GM18951 (cell line): ENCODE data around the gene CTNNA3.

Experiments
- POLR2A ChIP-seq: IDR thresholded peaks from 4 replicates; pipeline ENCODE4 v1.6.1; 2011; ENCODE audit warnings: mild to moderate bottlenecking; ENCODE audit not compliant: insufficient read length, insufficient read depth; ENCODE audit errors: extremely low read depth
- in situ Hi-C: fragments of 300-500 bp; cut with MboI; formaldehyde crosslinking; loops from one replicate; pipeline ENCODE4 v1.12.0; 2022; ENCODE audit warnings: low sequenced_read_pairs, mixed read lengths, inconsistent platforms; ENCODE audit not compliant: unreplicated experiment

CTNNA3 gene

DNA sequence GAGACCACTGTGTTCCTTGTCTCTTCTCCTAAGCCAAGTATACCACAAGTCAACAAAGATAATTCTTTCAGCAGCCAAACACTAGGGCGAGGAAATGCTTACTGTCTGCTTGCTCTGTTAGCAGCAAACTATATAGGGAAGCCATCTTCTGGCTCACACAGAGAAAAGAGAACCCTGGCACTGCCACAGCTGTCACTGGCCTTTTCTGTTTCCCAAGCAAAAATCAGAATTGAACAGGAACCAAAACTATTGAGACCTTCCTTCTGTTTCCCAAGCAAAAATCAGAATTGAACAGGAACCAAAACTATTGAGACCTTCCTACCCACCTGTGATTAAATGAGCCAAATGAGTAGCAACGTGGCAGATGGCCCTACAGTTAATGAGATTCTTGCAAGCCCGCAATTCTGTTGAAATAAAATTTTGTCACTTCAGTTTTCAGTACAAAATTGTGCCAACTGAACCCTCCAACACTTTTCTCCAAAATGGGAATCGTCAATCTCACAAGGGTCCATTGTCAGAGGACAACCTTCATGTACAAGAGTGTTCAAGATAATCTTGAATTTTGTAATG lies 715.7 kb downstream of the CTNNA3 start:
- in situ Hi-C loops = no loop called here
- TF ChIP-seq POLR2A = no peak

DNA sequence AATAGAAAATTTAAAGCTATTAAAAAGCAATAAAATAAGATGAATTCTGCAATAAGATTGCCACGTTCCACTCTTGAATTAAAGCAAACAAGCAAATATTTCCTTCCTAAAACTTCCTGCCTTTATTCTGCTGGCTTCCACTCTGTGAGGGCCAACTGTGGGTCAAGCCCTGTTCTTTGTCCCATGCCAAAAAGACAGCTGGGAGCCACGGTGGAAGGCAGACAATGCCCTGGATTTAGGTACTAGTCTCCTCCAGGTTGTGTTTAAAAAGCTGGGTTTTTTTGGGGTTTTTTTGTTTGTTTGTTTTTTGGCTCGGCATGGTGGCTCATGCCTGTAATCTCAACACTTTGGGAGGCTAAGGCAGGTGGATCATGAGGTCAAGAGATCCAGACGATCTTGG lies 731.0 kb downstream of the CTNNA3 start:
- TF ChIP-seq POLR2A = no peak
- in situ Hi-C loops = no loop called here

DNA sequence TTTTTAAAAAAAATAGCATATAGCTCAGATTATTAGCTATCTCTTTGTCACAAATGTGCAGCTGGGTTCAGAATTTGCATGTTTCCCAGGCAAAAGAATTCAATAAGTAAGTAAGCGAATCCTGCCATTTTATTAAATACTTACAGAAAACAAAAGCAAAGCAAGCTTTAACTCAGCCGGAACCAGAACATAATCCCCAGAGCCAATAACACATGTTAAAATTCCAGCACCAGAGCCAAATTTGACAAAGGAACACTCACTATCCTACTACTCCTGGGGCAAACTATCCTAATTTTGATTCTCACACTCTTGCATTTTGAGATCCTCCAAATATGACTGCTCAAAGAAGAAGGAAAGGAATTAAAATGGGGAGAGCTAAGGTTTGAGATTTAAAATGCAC lies 737.5 kb downstream of the CTNNA3 start:
- no peak for TF ChIP-seq POLR2A
- in situ Hi-C loops = no loop called here

DNA sequence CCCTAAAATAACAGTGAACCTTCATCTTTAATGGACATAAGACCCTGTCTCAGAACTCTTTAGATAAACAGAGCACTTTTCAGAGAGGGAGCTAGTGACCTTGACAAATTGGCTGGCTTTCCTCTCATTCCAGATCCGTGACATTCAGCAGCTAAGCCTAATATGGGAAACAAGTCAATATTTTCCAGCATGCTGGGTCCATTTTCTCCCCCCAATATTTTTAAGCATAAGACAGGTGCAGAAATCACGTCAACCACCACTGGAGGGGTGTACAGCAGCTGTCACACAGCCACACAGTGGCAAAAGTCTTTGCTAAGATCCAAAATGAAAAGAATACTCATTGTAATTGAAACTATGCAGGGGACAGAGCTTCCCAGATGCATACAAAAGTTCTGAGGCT lies 744.1 kb downstream of the CTNNA3 start:
- no peak for TF ChIP-seq POLR2A
- in situ Hi-C loops = no loop called here

DNA sequence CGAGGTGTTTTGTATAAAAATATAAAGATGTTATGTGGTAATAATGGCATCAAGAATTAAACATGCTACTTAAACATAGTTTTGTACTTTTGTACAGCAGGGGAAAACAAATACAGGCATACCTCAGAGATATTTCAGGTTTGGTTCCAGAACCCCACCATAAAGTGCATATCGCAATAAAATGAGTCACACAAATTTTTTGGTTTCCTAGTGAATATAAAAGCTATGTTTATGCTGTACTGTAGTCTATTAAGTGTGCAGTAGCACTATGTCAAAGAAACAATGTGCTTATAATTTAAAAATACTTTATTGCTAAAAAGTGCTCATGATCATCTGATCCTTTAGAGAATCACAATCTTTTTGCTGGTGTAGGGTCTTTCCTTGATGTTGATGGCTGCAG lies 752.4 kb downstream of the CTNNA3 start:
- in situ Hi-C loops = no loop called here
- TF ChIP-seq POLR2A = no peak

DNA sequence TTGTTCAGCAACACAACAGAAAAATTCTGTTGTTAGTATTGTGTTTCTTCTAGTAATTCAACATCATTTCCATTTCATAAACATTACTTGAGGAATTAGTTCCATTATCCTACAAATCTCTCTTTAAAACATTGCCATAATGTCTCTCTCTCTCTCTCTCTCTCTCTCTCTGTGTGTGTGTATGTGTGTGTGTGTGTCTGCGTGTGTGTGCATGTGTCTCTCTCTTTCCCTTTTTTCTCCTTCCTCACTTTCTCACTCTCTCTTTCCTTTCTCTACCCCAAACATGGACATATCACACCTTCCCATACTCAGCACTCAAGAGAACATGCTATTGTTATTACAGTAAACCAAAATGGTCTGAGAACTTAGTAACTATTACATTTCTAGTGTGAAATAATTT lies 753.6 kb downstream of the CTNNA3 start:
- no peak for TF ChIP-seq POLR2A
- in situ Hi-C loops = no loop called here

DNA sequence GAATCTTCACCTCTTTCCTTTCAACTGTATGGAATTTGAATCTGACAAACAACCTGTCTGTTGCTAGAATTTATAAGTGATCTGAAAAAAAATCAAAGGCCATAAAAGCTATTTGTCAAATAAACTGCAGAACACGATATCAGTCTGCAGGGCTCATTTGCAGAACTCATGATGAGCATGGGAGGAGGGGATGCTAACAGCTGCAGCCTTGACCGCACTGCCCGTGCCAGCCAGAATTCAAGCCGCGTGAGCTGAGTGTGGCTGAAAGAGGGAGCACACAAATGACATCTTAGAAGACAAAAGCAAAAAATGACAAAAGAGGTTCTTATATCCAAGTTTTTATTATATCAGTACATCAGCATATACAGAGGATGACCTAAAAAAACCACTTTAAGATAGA lies 754.5 kb downstream of the CTNNA3 start:
- no peak for TF ChIP-seq POLR2A
- in situ Hi-C loops = no loop called here

DNA sequence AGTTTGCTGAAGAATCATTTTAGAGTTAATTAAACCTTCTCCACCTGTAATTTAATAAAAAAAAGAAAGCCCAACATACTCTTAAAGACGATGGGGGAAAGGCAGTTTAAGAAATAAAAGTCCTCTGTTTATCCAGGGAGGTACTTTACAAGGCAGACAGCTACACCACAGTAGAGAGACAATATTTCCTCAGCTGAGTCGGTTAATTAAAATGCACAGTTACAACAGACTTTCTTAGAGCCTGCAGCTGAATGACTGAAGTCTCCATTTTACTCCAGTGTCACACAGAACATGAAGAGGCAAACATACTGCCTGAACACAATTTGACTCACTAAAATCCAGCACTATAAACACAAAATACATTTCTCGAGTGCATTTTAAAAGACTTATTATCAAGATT lies 755.0 kb downstream of the CTNNA3 start:
- in situ Hi-C loops = no loop called here

DNA sequence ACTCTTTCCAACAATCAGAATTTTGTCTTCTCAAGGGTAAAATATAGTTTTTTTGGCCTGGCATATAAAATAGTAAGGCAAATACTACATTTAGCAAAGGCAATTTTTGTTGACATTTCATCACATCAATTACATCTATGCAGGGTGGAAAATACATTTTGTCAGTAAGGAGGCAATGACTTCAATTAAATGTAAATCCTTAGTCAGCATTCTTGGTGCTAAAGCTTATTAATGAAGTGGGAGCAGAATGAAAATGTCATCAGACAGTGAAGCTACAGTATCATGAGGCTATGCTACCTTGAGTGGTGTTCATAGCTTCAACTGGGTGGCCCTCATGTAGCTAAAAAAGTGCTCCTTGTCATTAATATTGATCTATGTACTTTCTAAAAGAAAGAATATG lies 761.3 kb downstream of the CTNNA3 start:
- in situ Hi-C loops = no loop called here

More for the DNA sequence above, 755.0 kb downstream of the CTNNA3 start:
- TF ChIP-seq POLR2A = no peak

DNA sequence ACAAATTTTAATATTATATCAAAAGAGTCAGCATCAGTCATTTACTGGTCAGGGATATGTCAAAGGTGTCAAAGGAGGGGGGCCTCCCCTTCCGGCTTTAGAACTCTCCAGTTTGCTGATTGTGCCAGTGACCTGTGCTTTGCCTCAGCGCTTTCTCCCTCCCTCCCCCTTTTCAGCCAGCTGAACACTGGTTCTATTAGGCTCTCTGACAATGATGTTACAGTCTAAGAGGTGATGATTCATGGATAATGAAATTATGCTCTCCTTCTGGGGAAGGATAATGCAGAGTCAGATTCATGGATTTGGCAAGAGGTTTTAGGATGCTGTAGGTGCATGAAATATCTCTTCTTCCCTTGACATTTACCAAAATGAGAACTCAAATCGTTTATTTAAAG lies 764.0 kb downstream of the CTNNA3 start:
- in situ Hi-C loops = no loop called here
- no peak for TF ChIP-seq POLR2A

More for the DNA sequence above, 761.3 kb downstream of the CTNNA3 start:
- no peak for TF ChIP-seq POLR2A

DNA sequence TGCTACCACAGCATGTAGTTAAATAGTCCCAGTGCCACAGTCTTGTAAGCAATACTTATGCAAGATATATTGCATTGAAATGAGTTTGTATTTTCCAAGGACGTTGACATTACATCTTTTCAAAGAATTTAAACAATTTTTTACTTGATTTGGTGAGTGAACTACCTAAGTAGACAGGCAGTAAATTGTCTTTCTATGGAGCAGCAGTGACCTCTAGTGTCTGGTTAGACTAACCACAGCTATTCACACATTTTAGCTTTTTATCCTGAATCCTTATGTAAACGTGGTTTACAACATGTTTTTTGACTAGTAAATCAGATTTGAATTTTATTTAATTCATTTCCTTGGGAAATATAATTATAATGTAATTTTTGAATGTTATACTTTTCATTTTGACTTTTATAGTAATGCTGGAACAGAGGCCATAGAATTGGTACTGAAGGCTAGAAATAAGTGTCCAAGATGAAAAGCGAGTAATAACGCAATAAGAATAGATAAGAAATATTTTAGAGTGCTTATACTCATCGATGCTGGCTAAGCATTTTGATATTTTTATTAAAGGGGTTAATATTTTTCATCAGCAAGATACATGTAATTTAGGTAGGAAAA lies 764.6 kb downstream of the CTNNA3 start:
- no peak for TF ChIP-seq POLR2A
- in situ Hi-C loops = no loop called here

DNA sequence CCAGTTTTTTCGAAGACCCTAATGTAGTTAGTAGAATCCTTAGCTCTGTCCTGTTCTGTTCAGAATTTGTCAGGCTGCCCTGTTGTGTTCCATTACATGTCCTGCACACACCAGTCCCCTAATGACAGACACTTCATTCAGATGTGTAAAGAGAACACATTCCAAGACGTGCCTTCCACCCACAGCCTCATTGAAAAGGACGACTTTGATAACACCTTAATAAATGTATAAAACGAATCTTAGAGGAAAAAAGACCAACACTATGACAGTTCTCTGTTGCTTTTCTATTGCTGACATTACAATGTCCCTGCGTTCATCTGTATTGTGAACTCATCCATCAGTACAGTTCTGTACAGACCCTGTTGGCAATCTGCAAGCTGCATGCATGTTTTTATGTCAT lies 766.6 kb downstream of the CTNNA3 start:
- in situ Hi-C loops = no loop called here
- no peak for TF ChIP-seq POLR2A

DNA sequence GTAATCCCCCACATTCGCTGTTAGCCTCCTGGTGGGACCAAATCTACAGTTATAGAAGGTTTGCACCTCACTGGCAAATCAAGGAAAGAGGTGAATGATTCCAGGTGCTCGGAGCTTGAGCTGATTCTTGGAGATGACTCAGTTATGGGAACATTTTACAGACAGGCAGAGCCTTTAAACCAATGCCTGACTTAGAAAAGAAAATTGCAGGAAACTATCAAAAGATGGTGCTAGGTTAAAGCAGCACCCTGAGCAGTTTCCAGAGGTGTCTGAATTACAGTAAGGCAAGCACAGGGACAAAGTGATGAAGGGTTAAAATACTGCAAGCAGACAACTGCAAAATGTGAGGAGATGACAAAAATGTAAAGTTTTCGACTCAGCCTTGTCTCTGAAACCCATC lies 767.2 kb downstream of the CTNNA3 start:
- no peak for TF ChIP-seq POLR2A
- in situ Hi-C loops = no loop called here

DNA sequence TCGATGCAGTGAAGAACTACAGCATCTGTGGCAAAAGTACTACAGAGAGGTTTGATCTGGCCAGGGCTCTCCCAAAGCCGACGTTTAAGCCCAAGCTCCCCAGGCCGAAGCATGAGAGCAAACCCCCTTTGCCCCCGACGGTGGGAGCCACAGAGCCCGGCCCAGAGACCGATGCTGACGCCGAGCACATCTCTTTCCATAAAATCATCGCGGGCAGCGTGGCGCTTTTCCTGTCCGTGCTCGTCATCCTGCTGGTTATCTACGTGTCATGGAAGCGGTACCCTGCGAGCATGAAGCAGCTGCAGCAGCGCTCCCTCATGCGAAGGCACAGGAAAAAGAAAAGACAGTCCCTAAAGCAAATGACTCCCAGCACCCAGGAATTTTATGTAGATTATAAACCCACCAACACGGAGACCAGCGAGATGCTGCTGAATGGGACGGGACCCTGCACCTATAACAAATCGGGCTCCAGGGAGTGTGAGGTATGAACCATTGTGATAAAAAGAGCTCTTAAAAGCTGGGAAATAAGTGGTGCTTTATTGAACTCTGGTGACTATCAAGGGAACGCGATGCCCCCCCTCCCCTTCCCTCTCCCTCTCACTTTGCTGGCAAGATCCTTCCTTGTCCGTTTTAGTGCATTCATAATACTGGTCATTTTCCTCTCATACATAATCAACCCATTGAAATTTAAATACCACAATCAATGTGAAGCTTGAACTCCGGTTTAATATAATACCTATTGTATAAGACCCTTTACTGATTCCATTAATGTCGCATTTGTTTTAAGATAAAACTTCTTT lies 767.8 kb downstream of the CTNNA3 start:
- in situ Hi-C loops = no loop called here
- no peak for TF ChIP-seq POLR2A
